ENCODE data around the gene OXSR1. TPM values are rescaled to one million over a fixed set of nuclear protein-coding genes. Genes with fewer than 3 reads are reported as not detected.

The OXSR1 gene
- total RNA-seq, 1 experiment from 2014 or later: 33.2 TPM

GRCh38 chr3:38168151-38169026 lies 3.1 kb downstream of the OXSR1 start:
- no peak overlapping the region for H3K4me3 ChIP-seq (ENCODE audit: low read depth in 2 of 2, low read length in 2 of 2)
- peaks cover 4% of the 10 kb centered on the region; the same call in 1 of the 2 replicates for H3K36me3 ChIP-seq (ENCODE audit: control insufficient read depth, insufficient read depth, low read length)
- ChIA-PET CTCF (no interaction called here), POLR2A (no interaction called here)
- in situ Hi-C loops (cut with HindIII; ENCODE audit: low pct_unique_long_range_greater_than_20kb, low sequenced_read_pairs) (no loop called here), intact Hi-C loops (cut with micrococcal nuclease; ENCODE audit: unreplicated experiment) (no loop called here)
- no peaks in the 10 kb centered on the region for H3K27me3 ChIP-seq (ENCODE audit: control insufficient read depth, insufficient read depth, low read length)
- no TSS peak for BruUV-seq (replicated peaks)
- no peaks in the 10 kb centered on the region for H3K9me3 ChIP-seq (ENCODE audit: control insufficient read depth, insufficient read depth, low read depth, low read length)
- TF ChIP-seq POLR2AphosphoS5 (IDR thresholded peaks at IDR 0.05; ENCODE audit: low read depth, low read length) (no peak), CTCF (IDR thresholded peaks at IDR 0.05) (no peak), REST (IDR thresholded peaks at IDR 0.05; ENCODE audit: insufficient read depth in 1 of 2, low read depth in 2 of 2, low read length in 1 of 2) (no peak), TCF7L2 (IDR thresholded peaks at IDR 0.05; ENCODE audit: low read depth, low read length) (no peak), SIN3A (IDR thresholded peaks at IDR 0.05; ENCODE audit: borderline replicate concordance, insufficient read depth, low read depth, low read length) (no peak)
- H3K27ac ChIP-seq (ENCODE audit: low read length): no peak overlapping the region
- DNase-seq (ENCODE audit: low read depth, low spot score) (no peak), ATAC-seq (no peak)
- H3K4me1 ChIP-seq (ENCODE audit: control insufficient read depth, insufficient read depth, low read length): peaks cover 17% of the 10 kb centered on the region

- ChIA-PET CTCF (no interaction called here), POLR2A (no interaction called here)
- ATAC-seq (no peak), DNase-seq (ENCODE audit: low read depth, low spot score) (no peak)
- no peaks in the 10 kb centered on the region for H3K9me3 ChIP-seq (ENCODE audit: control insufficient read depth, insufficient read depth, low read depth, low read length)
- no peaks in the 10 kb centered on the region for H3K27me3 ChIP-seq (ENCODE audit: control insufficient read depth, insufficient read depth, low read length)
- no peak overlapping the region for H3K27ac ChIP-seq (ENCODE audit: low read length)
- H3K4me1 ChIP-seq (ENCODE audit: control insufficient read depth, insufficient read depth, low read length): peaks cover 19% of the 10 kb centered on the region
- TF ChIP-seq TCF7L2 (IDR thresholded peaks at IDR 0.05; ENCODE audit: low read depth, low read length): no peak
- no peak for TF ChIP-seq SIN3A (IDR thresholded peaks at IDR 0.05; ENCODE audit: borderline replicate concordance, insufficient read depth, low read depth, low read length)
- TF ChIP-seq CTCF (IDR thresholded peaks at IDR 0.05): no peak
- no peak for TF ChIP-seq REST (IDR thresholded peaks at IDR 0.05; ENCODE audit: insufficient read depth in 1 of 2, low read depth in 2 of 2, low read length in 1 of 2)
- TF ChIP-seq POLR2AphosphoS5 (IDR thresholded peaks at IDR 0.05; ENCODE audit: low read depth, low read length): no peak
- no peak overlapping the region for H3K4me3 ChIP-seq (ENCODE audit: low read depth in 2 of 2, low read length in 2 of 2)
- in situ Hi-C loops (cut with HindIII; ENCODE audit: low pct_unique_long_range_greater_than_20kb, low sequenced_read_pairs): no loop called here
- BruUV-seq (replicated peaks): no TSS peak
- intact Hi-C loops (cut with micrococcal nuclease; ENCODE audit: unreplicated experiment): no loop called here
- H3K36me3 ChIP-seq (ENCODE audit: control insufficient read depth, insufficient read depth, low read length): peaks cover 4% of the 10 kb centered on the region; the same call in 1 of the 2 replicates
Observed at GRCh38 chr3:38169027-38169317, 3.6 kb downstream of the OXSR1 start.

All from Panc1 (cell line).